Keratinocyte (primary cell): ENCODE results near the gene ATP8A1. TPM values are rescaled to one million over a fixed set of nuclear protein-coding genes. Genes with fewer than 3 reads are reported as not detected.

Experiments
- DNase-seq: peaks from one replicate; pipeline ENCODE4 v3.0.0-alpha.2; 2011; ENCODE audit warnings: low read depth, missing footprints, low spot score
- FAIRE-seq: peaks from 2 replicates; lab custom pipeline; 2011; peaks lifted over from hg19 to GRCh38; lab: Jason Lieb, UNC
- H2AFZ ChIP-seq: 2 replicates; pipeline ENCODE4 v1.6.0; 2012; ENCODE audit warnings: low read length, control low read depth, inconsistent platforms; ENCODE audit not compliant: control insufficient read depth
- H3K27ac ChIP-seq: 2 replicates; pipeline ENCODE4 v1.5.1; 2011; ENCODE audit warnings: low read length; ENCODE audit not compliant: control insufficient read depth, insufficient read depth
- H3K27me3 ChIP-seq: 3 replicates; pipeline ENCODE4 v1.6.0; 2011; ENCODE audit warnings: low read length; ENCODE audit not compliant: control insufficient read depth, insufficient read depth; ENCODE audit errors: extremely low read depth
- H3K36me3 ChIP-seq, 2 experiments: 2 replicates in 1 of 2; 3 replicates in 1 of 2; pipeline ENCODE4 v1.5.1; 2011; ENCODE audit warnings: low read length in 2 of 2, mild to moderate bottlenecking in 1 of 2; ENCODE audit not compliant: control insufficient read depth in 2 of 2, insufficient read depth in 2 of 2; ENCODE audit errors: extremely low read depth in 1 of 2
- H3K4me1 ChIP-seq: 3 replicates; pipeline ENCODE4 v1.5.1; 2011; ENCODE audit warnings: low read length; ENCODE audit not compliant: control insufficient read depth, insufficient read depth; ENCODE audit errors: extremely low read depth
- H3K4me2 ChIP-seq: 3 replicates; pipeline ENCODE4 v1.6.0; 2011; ENCODE audit warnings: low read depth, low read length; ENCODE audit not compliant: control insufficient read depth, insufficient read depth; ENCODE audit errors: extremely low read depth
- H3K4me3 ChIP-seq, 3 experiments: fragments of 200-600 bp in 1 of 3; sonication (generic) in 1 of 3; 2 replicates in 2 of 3; 3 replicates in 1 of 3; pipeline ENCODE4 v1.5.1; 2011 to 2016; ENCODE audit warnings: low read length in 3 of 3, mild to moderate bottlenecking in 3 of 3, control low read depth in 2 of 3, inconsistent platforms in 1 of 3, low read depth in 1 of 3, mixed read lengths in 1 of 3, mixed run types in 1 of 3, moderate library complexity in 1 of 3; ENCODE audit not compliant: control insufficient read depth in 2 of 3, insufficient read depth in 2 of 3; ENCODE audit errors: extremely low read depth in 1 of 3
- H3K79me2 ChIP-seq: 2 replicates; pipeline ENCODE4 v1.6.0; 2012; ENCODE audit warnings: low read length; ENCODE audit not compliant: control insufficient read depth, insufficient read depth
- H3K9ac ChIP-seq: 3 replicates; pipeline ENCODE4 v1.6.0; 2011; ENCODE audit warnings: low read length; ENCODE audit not compliant: control insufficient read depth, insufficient read depth; ENCODE audit errors: extremely low read depth
- H3K9me1 ChIP-seq: 3 replicates; pipeline ENCODE4 v1.6.0; 2011; ENCODE audit warnings: low read length; ENCODE audit not compliant: control insufficient read depth, insufficient read depth; ENCODE audit errors: extremely low read depth
- H3K9me3 ChIP-seq: 2 replicates; pipeline ENCODE4 v1.5.1; 2012; ENCODE audit warnings: low read depth, low read length; ENCODE audit not compliant: control insufficient read depth
- H4K20me1 ChIP-seq: 3 replicates; pipeline ENCODE4 v1.6.0; 2011; ENCODE audit warnings: low read length; ENCODE audit not compliant: control insufficient read depth, insufficient read depth; ENCODE audit errors: extremely low read depth
- EZH2 ChIP-seq: IDR thresholded peaks from one replicate; pipeline ENCODE4 v1.6.1; 2012; ENCODE audit warnings: inconsistent platforms, mild to moderate bottlenecking, low read length, moderate library complexity
- dilution Hi-C: fragments of 300-500 bp; cut with MboI; formaldehyde crosslinking; loops from one replicate; pipeline ENCODE4 v1.7.0; 2020; ENCODE audit warnings: low sequenced_read_pairs; ENCODE audit not compliant: extremely low pct_ligation_motif_present
- polyA plus RNA-seq, 5 experiments: library from polyadenylated mRNA; depleted of rRNA in 3 of 5; stranded (reverse) in 3 of 5; stranded (forward) in 1 of 5; unstranded in 1 of 5; fragments of >200 nt; gene quantifications; 1 replicate in 1 of 5; 2 replicates in 3 of 5; 3 replicates in 1 of 5; pipeline versions ENCODE4 v1.2.1 to v1.2.3, GENCODE V29; 2011 to 2012; ENCODE audit warnings: missing spikeins in 2 of 5, low read depth in 1 of 5, low replicate concordance in 1 of 5
- TF ChIP-seq, protein P1 (sequence below), 3 experiments: IDR thresholded peaks in 1 of 3; conservative IDR thresholded peaks in 1 of 3; optimal IDR thresholded peaks in 1 of 3; 2 replicates in 2 of 3; 3 replicates in 1 of 3; pipeline versions ENCODE3 to v1.5.1; 2011; ENCODE audit warnings: low read length in 3 of 3, mild to moderate bottlenecking in 3 of 3, moderate library complexity in 2 of 3, control low read depth in 1 of 3, inconsistent platforms in 1 of 3; ENCODE audit not compliant: insufficient read depth in 2 of 3; ENCODE audit errors: extremely low read depth in 1 of 3

Gene ATP8A1
- polyA plus RNA-seq, 1 donor (not counting 4 experiments of a cell fraction or from before 2014, with no cell fraction given): 0.20 TPM

DNA sequence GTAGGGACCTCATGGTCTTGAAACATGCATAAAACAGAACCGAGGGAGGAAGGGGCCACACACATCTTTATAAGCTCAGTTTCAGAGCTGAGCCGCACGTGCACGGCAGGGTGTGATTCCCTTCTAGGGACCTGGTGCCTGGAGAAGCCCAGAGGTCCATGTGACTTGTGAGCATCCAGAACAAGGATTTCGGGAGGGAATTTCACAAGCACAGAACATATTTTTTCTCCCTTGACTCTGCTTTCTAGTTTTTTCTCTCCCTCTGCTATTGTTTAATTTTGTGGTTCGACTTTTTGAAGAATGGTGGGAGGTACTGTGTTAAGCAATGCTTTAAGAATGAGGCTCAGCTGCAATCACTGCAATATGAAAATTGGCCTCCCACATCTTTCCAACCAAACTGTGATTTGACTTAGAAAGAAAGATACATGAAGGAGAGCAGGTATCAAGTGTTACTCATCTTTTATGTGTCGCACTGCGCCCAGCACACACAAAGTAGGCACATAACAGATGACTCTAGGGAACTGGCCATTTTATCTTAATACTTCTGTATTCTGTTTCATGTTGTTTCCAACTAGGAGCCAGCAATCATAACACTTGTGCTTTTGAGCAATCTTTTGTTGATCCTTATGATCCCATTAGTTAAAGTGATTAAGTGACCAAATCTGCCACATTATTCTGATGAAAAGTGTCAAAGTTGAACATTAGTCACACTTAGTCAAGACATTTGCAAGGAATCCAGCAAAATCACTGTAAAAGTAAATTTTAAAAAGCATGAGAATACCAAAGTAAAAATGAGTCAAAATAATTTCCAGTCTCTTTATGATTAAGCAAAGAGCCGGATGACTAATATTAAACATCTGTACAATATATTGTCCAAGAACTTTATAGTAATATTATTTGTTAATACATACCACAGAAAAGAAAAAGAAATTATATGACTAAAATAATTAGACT, 173.2 kb downstream of the ATP8A1 start:
- no peaks in the 10 kb centered on the region for H4K20me1 ChIP-seq
- H3K4me1 ChIP-seq: no peaks in the 10 kb centered on the region
- no peaks in the 10 kb centered on the region for H3K27me3 ChIP-seq
- no peak overlapping the region for H2AFZ ChIP-seq
- no peaks in the 10 kb centered on the region for H3K9me1 ChIP-seq
- no peak overlapping the region for H3K9ac ChIP-seq
- FAIRE-seq: no peak
- H3K4me2 ChIP-seq: no peak overlapping the region
- H3K79me2 ChIP-seq: no peaks in the 10 kb centered on the region
- no peak overlapping the region for H3K4me3 ChIP-seq
- TF ChIP-seq EZH2: no peak
- TF ChIP-seq, protein P1, sequence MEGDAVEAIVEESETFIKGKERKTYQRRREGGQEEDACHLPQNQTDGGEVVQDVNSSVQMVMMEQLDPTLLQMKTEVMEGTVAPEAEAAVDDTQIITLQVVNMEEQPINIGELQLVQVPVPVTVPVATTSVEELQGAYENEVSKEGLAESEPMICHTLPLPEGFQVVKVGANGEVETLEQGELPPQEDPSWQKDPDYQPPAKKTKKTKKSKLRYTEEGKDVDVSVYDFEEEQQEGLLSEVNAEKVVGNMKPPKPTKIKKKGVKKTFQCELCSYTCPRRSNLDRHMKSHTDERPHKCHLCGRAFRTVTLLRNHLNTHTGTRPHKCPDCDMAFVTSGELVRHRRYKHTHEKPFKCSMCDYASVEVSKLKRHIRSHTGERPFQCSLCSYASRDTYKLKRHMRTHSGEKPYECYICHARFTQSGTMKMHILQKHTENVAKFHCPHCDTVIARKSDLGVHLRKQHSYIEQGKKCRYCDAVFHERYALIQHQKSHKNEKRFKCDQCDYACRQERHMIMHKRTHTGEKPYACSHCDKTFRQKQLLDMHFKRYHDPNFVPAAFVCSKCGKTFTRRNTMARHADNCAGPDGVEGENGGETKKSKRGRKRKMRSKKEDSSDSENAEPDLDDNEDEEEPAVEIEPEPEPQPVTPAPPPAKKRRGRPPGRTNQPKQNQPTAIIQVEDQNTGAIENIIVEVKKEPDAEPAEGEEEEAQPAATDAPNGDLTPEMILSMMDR (optimal IDR thresholded peaks at IDR 0.05 in 1 of 3, IDR thresholded peaks at IDR 0.05 in 1 of 3, conservative IDR thresholded peaks at IDR 0.05 in 1 of 3; ENCODE audit: extremely low read depth in 1 of 3, insufficient read depth in 2 of 3, low read length in 3 of 3): no peak
- no peak for DNase-seq
- dilution Hi-C loops: no loop called here
- H3K9me3 ChIP-seq: no peaks in the 10 kb centered on the region
- no peak overlapping the region for H3K27ac ChIP-seq
- no peaks in the 10 kb centered on the region for H3K36me3 ChIP-seq

DNA sequence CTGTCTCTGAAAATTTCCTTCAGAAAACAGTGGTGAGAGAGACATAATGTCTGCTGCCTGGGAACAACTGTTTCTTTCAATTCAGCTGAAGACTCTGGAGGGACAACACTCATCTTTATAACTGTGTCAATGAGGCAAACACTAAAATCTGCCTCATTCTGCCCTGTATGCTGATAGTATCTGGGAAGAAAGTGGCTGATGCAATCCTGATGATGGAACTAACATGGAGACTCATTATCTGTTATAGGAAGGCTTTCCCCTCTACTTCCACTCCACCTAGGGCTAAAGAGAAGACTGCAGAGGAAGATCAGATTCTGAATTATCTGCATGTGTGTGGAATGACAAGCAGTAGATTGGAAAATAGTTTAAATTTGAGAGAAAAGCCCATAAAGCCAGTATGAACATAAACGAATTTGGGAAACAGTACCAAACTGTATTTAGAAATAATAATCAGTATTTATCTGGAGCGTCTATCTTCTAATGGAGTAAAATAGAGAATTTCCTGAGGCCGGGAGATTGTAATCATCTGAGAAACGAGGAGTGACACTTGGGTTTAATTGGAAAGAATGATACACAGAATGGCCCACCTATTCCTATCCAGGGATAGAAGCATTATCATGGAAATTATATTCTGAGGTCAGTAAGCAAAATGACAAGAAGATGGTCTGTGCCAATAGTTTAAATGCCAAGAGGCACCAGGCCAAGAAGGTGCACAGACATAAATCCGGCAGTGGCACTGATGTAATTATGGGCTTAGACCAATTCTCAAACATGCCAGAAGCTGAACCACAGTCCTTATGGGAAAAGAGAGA, 174.2 kb downstream of the ATP8A1 start:
- H3K4me1 ChIP-seq: no peaks in the 10 kb centered on the region
- no peak overlapping the region for H3K9ac ChIP-seq
- H3K36me3 ChIP-seq: no peaks in the 10 kb centered on the region
- H3K4me3 ChIP-seq: no peak overlapping the region
- no peaks in the 10 kb centered on the region for H3K27me3 ChIP-seq
- no peaks in the 10 kb centered on the region for H3K9me1 ChIP-seq
- H3K4me2 ChIP-seq: no peak overlapping the region
- dilution Hi-C loops: no loop called here
- H4K20me1 ChIP-seq: no peaks in the 10 kb centered on the region
- H2AFZ ChIP-seq: no peak overlapping the region
- no peaks in the 10 kb centered on the region for H3K9me3 ChIP-seq
- no peak for FAIRE-seq
- TF ChIP-seq, protein P1 (optimal IDR thresholded peaks at IDR 0.05 in 1 of 3, IDR thresholded peaks at IDR 0.05 in 1 of 3, conservative IDR thresholded peaks at IDR 0.05 in 1 of 3; ENCODE audit: extremely low read depth in 1 of 3, insufficient read depth in 2 of 3, low read length in 3 of 3): no peak
- no peak for TF ChIP-seq EZH2
- H3K27ac ChIP-seq: no peak overlapping the region
- H3K79me2 ChIP-seq: no peaks in the 10 kb centered on the region
- DNase-seq: no peak
